Breast epithelium (tissue), 4 donors: ENCODE results near the gene DOCK3. TPM values are rescaled to one million over a fixed set of nuclear protein-coding genes. Genes with fewer than 3 reads are reported as not detected.

ENCODE experiments used
- DNase-seq, 2 donors: peaks; one replicate each; pipeline ENCODE4 v3.0.0-alpha.2; 2019; ENCODE audit warnings: low spot score in 2 of 2
- H3K27ac ChIP-seq, 2 donors: fragments of 200-600 bp; sonication (generic) in 1 of 2; one replicate each; pipeline ENCODE4 v1.5.1; 2016 to 2019; ENCODE audit warnings: mild to moderate bottlenecking in 1 of 2
- H3K27me3 ChIP-seq, 2 donors: fragments of 200-600 bp; sonication (generic) in 1 of 2; one replicate each; pipeline versions ENCODE4 v1.5.1 to v1.6.0; 2017 to 2019; ENCODE audit warnings: control low read depth in 1 of 2, mild to moderate bottlenecking in 1 of 2
- H3K36me3 ChIP-seq: fragments of 200-600 bp; one replicate; pipeline ENCODE4 v1.5.1; 2019
- H3K4me1 ChIP-seq, 2 donors: fragments of 200-600 bp; sonication (generic); one replicate each; pipeline ENCODE4 v1.5.1; 2016 to 2019; ENCODE audit warnings: control low read depth in 1 of 2
- H3K4me3 ChIP-seq, 3 donors: fragments of 200-600 bp; sonication (generic); 1 replicate in 2 of 3; 2 replicates in 1 of 3; pipeline ENCODE4 v1.5.1; 2016 to 2019; ENCODE audit warnings: mild to moderate bottlenecking in 3 of 3, moderate library complexity in 2 of 3
- H3K9me3 ChIP-seq, 2 donors: fragments of 200-600 bp; sonication (generic) in 1 of 2; one replicate each; pipeline ENCODE4 v1.5.1; 2016 to 2019; ENCODE audit warnings: control low read depth in 1 of 2
- POLR2A ChIP-seq: fragments of 450-650 bp; IDR thresholded peaks from one replicate; pipeline ENCODE4 v1.6.1; 2016; ENCODE audit warnings: antibody characterized with exemption, mild to moderate bottlenecking, moderate library complexity
- POLR2AphosphoS5 ChIP-seq, 3 donors: sonication (generic); formaldehyde crosslinking; IDR thresholded peaks; one replicate each; pipeline ENCODE4 v1.6.1; 2017; ENCODE audit warnings: antibody characterized with exemption in 3 of 3
- intact Hi-C: fragments of 100-400 bp; cut with DNase I; formaldehyde crosslinking; loops from one replicate; pipeline ENCODE4 v1.15.1; 2023; ENCODE audit warnings: low total_unique reads
- total RNA-seq, 3 donors: library from RNA; depleted of rRNA; stranded (reverse); fragments of >200 nt; gene quantifications; one replicate each; pipeline ENCODE4 v1.1.0, GENCODE V29; 2016
- TF ChIP-seq, protein P1 (sequence below), 3 donors: fragments of 450-650 bp; IDR thresholded peaks; one replicate each; pipeline ENCODE4 v1.5.1; 2016 to 2017; ENCODE audit warnings: antibody characterized with exemption in 3 of 3, mild to moderate bottlenecking in 3 of 3, moderate library complexity in 3 of 3

The DOCK3 gene
- total RNA-seq, 3 donors from 2014 or later, result 0.64 to 0.73 (median 0.66) TPM

DNA sequence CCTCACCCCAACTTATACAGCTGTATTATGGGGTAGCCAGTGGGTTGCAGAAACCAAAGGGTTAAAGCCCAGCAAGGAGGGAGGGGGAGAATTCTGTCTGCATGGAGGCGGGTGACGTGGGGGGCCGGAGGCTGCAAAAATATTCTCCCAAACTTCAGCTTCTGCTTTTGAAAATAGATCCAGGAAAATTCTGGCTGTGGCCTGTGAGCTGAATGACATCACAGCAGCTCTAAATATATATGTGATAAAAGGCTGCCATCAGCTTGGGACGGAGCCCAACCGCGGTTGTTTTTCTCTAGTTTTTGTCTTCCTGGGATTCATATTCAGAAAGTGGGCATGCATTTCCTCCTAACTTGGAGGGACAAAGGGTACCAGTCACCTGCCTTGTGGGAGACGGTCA is 30.2 kb upstream of the DOCK3 start:
- intact Hi-C loops, result no loop called here
- no peaks in the 10 kb centered on the region for H3K9me3 ChIP-seq
- DNase-seq, result no peak
- no peak overlapping the region for H3K27ac ChIP-seq
- no peaks in the 10 kb centered on the region for H3K27me3 ChIP-seq
- peaks cover 4% of the 10 kb centered on the region for H3K36me3 ChIP-seq
- H3K4me3 ChIP-seq, result no peak overlapping the region
- TF ChIP-seq POLR2AphosphoS5 (IDR thresholded peaks at IDR 0.05) (no peak), POLR2A (no peak)
- TF ChIP-seq, protein P1, sequence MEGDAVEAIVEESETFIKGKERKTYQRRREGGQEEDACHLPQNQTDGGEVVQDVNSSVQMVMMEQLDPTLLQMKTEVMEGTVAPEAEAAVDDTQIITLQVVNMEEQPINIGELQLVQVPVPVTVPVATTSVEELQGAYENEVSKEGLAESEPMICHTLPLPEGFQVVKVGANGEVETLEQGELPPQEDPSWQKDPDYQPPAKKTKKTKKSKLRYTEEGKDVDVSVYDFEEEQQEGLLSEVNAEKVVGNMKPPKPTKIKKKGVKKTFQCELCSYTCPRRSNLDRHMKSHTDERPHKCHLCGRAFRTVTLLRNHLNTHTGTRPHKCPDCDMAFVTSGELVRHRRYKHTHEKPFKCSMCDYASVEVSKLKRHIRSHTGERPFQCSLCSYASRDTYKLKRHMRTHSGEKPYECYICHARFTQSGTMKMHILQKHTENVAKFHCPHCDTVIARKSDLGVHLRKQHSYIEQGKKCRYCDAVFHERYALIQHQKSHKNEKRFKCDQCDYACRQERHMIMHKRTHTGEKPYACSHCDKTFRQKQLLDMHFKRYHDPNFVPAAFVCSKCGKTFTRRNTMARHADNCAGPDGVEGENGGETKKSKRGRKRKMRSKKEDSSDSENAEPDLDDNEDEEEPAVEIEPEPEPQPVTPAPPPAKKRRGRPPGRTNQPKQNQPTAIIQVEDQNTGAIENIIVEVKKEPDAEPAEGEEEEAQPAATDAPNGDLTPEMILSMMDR (IDR thresholded peaks at IDR 0.05), result no peak
- H3K4me1 ChIP-seq, result no peaks in the 10 kb centered on the region

DNA sequence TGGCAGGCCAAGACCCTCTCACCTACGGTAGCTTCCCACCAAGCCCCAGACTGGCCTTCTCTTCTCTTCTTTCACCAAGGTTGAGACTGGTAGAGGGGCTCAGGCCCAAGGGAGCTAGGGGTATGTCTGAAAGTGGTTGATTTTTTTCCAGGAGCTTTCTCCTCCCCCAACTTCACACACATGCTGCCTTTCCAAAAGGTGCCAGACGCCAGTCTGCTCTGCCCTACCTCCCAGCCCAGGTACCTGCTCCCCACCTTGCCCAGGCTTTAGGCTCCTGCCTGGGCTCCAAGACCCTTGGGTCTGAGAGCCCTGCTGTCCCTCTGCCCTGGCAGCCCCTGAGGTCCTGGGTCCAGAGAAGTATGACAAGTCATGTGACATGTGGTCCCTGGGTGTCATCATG is 29.3 kb upstream of the DOCK3 start:
- H3K4me3 ChIP-seq, result no peak overlapping the region

DNA sequence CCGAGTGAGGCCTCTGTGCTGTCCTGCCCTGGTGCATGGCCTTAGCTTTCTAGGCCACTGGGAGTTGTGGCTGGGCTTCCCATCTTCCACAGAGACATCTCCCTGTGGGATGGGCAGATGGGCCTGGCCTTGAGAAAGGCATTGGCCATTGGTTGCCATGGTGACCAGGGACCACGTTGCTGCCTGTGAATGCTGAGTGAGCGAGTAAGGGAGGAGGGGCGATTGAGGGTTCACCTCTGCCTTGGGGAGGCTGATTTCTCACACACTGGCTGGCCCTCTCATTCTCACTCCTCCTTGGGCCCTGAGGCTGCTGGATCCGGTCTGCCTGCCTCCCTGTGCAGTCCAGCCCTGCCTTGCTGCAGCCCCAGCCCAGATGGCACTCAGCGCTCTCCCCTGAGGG is 26.4 kb upstream of the DOCK3 start:
- Histone ChIP-seq H3K27me3 (no peaks in the 10 kb centered on the region), H3K9me3 (no peaks in the 10 kb centered on the region), H3K4me1 (no peaks in the 10 kb centered on the region), H3K4me3 (no peak overlapping the region), H3K27ac (no peak overlapping the region), H3K36me3 (peaks cover 4% of the 10 kb centered on the region)
- TF ChIP-seq POLR2A (no peak), POLR2AphosphoS5 (IDR thresholded peaks at IDR 0.05) (no peak)
- TF ChIP-seq, protein P1 (IDR thresholded peaks at IDR 0.05), result no peak
- no peak for DNase-seq
- intact Hi-C loops, result no loop called here

More for the DNA sequence above, 29.3 kb upstream of the DOCK3 start:
- Histone ChIP-seq H3K27ac (no peak overlapping the region), H3K27me3 (no peaks in the 10 kb centered on the region), H3K36me3 (peaks cover 4% of the 10 kb centered on the region), H3K4me1 (no peaks in the 10 kb centered on the region), H3K9me3 (no peaks in the 10 kb centered on the region)
- DNase-seq, result no peak
- TF ChIP-seq, protein P1 (IDR thresholded peaks at IDR 0.05), result no peak
- TF ChIP-seq POLR2A, result no peak
- TF ChIP-seq POLR2AphosphoS5 (IDR thresholded peaks at IDR 0.05), result no peak
- intact Hi-C loops, result no loop called here

DNA sequence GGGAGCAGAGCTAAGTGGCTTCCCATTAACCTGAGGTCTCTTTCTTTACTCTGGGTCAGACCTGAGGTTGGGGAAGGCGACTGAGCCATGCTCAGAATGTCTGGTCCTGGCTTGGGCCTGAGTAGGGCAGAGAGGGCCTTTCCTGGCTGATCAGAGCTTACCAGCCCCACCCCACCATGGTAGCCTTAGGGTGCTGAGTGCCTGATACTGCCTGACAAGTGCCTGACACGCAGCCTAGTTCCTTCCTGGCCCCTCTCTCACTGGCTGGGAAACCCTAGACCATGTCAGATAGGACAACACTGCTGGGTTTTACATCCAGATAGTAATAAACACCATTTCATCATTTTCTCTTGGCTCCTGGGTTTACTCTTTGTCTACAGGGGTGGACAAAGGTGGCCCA is 25.8 kb upstream of the DOCK3 start:
- intact Hi-C loops, result no loop called here
- TF ChIP-seq, protein P1 (IDR thresholded peaks at IDR 0.05), result no peak
- TF ChIP-seq POLR2A, result no peak
- TF ChIP-seq POLR2AphosphoS5 (IDR thresholded peaks at IDR 0.05), result no peak
- Histone ChIP-seq H3K27me3 (no peaks in the 10 kb centered on the region), H3K9me3 (no peaks in the 10 kb centered on the region), H3K4me1 (no peaks in the 10 kb centered on the region), H3K4me3 (no peak overlapping the region), H3K36me3 (no peaks in the 10 kb centered on the region), H3K27ac (no peak overlapping the region)
- DNase-seq, result no peak

DNA sequence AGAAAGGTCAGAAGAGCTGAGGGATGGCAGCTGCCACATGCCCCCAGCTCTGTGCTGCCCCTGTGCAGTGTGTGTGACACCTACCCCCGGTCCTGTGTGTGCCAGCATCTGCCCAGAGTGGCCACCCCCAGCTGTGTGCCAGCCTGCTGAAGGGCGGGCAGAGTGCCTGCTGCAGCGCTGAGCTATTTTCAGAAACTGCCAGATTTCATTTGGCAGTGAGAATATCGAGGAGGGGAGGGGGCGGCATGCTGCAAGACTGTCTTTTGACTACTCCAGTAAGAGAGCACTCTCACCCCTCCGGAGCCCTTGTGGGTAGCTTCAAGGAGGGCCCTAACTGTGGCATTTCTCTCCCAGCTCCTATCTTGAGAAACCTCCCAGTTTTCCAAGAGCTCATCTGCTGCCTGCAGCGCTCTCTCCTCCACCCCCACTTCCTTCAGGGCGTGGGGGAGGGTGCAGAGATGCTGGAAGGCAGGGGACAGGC is 25.2 kb upstream of the DOCK3 start:
- intact Hi-C loops, result no loop called here
- Histone ChIP-seq H3K4me1 (no peaks in the 10 kb centered on the region), H3K27ac (no peak overlapping the region)

More for the DNA sequence above, 25.2 kb upstream of the DOCK3 start:
- Histone ChIP-seq H3K36me3 (no peaks in the 10 kb centered on the region), H3K27me3 (no peaks in the 10 kb centered on the region), H3K9me3 (no peaks in the 10 kb centered on the region), H3K4me3 (no peak overlapping the region)
- no peak for DNase-seq
- TF ChIP-seq POLR2AphosphoS5 (IDR thresholded peaks at IDR 0.05), result no peak
- TF ChIP-seq, protein P1 (IDR thresholded peaks at IDR 0.05), result no peak
